Neuron (in vitro differentiated cells): ENCODE data around the gene CAMTA1.
A peak's percentile ranks its signal among the peaks of the same experiment; 100 is the strongest.

Experiments used
- H2AFZ ChIP-seq: one replicate; pipeline ENCODE4 v1.6.1; 2013; ENCODE audit warnings: low read depth, mild to moderate bottlenecking, inconsistent platforms, low read length, moderate library complexity
- H3K27me3 ChIP-seq: one replicate; pipeline ENCODE4 v1.6.1; 2013; ENCODE audit warnings: low read length; ENCODE audit not compliant: insufficient read depth
- H3K36me3 ChIP-seq: one replicate; pipeline ENCODE4 v1.6.1; 2013; ENCODE audit warnings: low read length; ENCODE audit not compliant: insufficient read depth
- H3K4me1 ChIP-seq: one replicate; pipeline ENCODE4 v1.6.1; 2013; ENCODE audit warnings: low read length; ENCODE audit not compliant: insufficient read depth
- H3K4me3 ChIP-seq: 2 replicates; pipeline ENCODE4 v1.5.1; 2013; ENCODE audit warnings: mild to moderate bottlenecking, low read length, moderate library complexity
- H3K9me3 ChIP-seq: one replicate; pipeline ENCODE4 v1.6.1; 2013; ENCODE audit warnings: low read length

CAMTA1 gene

GRCh38 chr1:6761196-6761737 is 24.0 kb upstream of the CAMTA1 start:
- Histone ChIP-seq H3K36me3 (no peaks in the 10 kb centered on the region), H3K9me3 (no peaks in the 10 kb centered on the region), H3K4me1 (no peaks in the 10 kb centered on the region), H3K27me3 (peaks cover 3% of the 10 kb centered on the region), H2AFZ (no peak overlapping the region), H3K4me3 (no peak overlapping the region)

- Histone ChIP-seq H3K9me3 (no peaks in the 10 kb centered on the region), H2AFZ (no peak overlapping the region), H3K27me3 (peaks cover 3% of the 10 kb centered on the region), H3K4me1 (no peaks in the 10 kb centered on the region), H3K4me3 (no peak overlapping the region), H3K36me3 (no peaks in the 10 kb centered on the region)
Observed at GRCh38 chr1:6762060-6762459, 23.2 kb upstream of the CAMTA1 start.

DNA sequence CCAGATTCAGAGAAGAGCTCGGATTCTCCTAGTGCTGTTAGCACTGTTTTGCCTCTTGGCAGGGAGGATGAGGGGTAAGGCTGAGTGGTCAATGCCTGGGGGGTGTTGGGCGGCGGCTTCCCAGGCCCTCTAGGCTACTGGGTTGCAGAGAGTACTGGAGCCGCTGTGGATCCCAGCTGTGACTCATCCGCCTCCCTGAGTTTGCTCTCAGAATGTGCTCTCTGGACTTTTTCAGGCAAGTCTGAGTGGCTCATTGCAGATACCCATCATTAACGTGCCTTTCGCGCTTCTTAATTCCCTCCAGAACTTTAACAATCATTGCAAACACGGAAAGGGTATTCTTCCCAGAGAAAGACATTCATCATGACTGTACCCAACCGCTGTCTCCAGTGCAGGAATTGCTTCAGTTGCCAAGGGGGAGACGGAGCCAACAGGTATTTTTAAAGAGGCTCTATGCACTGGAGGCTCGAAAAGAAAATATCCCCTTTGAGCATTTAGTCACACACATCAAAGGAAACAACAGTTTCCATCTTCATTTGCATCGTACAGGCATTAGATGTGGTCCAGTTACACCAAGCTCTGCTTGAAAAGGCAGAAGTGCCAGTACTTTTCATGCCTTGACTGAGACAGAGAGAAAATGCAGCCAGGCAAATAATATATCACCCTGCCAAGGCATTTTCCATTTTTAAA is 14.4 kb upstream of the CAMTA1 start:
- Histone ChIP-seq H3K4me3 (no peak overlapping the region), H3K4me1 (peaks cover 26% of the 10 kb centered on the region), H3K36me3 (no peaks in the 10 kb centered on the region), H3K9me3 (no peaks in the 10 kb centered on the region), H3K27me3 (peaks cover 4% of the 10 kb centered on the region), H2AFZ (no peak overlapping the region)

GRCh38 chr1:6771441-6771769 is 13.8 kb upstream of the CAMTA1 start:
- Histone ChIP-seq H3K36me3 (no peaks in the 10 kb centered on the region), H3K4me1 (peaks cover 26% of the 10 kb centered on the region), H2AFZ (no peak overlapping the region), H3K9me3 (peaks cover 4% of the 10 kb centered on the region), H3K27me3 (peaks cover 4% of the 10 kb centered on the region), H3K4me3 (no peak overlapping the region)

DNA sequence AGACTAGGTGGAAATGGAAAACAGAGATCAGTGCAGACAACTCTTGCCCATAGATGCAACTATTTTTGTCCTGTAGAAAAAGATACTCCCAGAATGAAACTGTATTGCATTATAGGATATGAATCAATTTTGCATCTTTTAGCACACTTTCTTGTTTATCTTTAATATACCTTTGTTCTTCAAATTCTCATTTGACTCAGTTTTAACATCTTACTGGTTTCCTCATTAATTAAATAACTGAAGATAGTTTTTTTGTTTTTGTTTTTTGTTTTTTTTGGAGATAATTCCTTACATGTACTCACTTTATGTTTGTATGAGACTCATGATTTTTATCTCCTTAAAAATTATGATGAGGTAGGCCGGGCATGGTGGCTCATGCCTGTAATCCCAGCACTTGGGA is 10.9 kb upstream of the CAMTA1 start:
- H2AFZ ChIP-seq: no peak overlapping the region
- no peaks in the 10 kb centered on the region for H3K27me3 ChIP-seq
- peaks cover 5% of the 10 kb centered on the region for H3K9me3 ChIP-seq
- no peak overlapping the region for H3K4me3 ChIP-seq
- H3K36me3 ChIP-seq: no peaks in the 10 kb centered on the region
- peaks cover 26% of the 10 kb centered on the region for H3K4me1 ChIP-seq

DNA sequence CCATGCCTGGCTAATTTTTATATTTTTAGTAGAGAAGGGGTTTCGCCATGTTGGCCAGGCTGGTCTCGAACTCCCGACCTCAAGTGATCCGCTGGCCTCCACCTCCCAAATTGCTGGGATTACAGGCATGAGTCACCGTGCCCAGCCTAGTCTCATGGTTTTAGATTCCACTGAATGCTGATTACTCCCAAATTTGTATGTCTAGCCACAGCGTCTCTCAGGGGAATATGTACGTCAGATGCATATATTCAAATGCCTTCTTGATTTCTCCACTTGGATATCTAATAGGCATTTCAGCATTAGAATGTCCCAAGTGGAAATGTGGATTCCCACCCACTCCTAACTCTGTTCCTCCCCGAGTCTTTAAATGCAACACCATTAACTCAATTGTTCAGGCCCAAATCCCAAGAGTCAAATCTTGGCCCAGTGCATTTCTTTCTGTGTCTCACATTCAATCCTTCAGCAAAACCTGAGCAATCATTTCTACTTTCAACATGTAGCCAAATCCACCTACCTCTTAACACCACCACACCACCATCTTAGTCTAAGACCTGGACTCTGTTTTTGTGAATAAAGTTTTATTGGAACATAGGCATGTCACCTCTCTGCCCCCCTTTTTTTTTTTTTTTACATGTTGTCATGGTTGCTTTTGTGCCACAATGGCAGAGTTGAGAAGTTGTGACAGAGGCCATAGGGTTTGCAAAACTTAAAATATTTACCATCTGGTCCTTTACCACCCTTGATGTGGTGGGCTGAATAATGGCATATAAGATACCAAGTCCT is 9.8 kb upstream of the CAMTA1 start:
- Histone ChIP-seq H3K4me3 (no peak overlapping the region), H3K27me3 (no peaks in the 10 kb centered on the region), H3K9me3 (peaks cover 5% of the 10 kb centered on the region), H2AFZ (no peak overlapping the region), H3K36me3 (no peaks in the 10 kb centered on the region), H3K4me1 (peaks cover 26% of the 10 kb centered on the region)

- no peak overlapping the region for H3K4me3 ChIP-seq
- no peaks in the 10 kb centered on the region for H3K36me3 ChIP-seq
- H2AFZ ChIP-seq: no peak overlapping the region
- peaks cover 5% of the 10 kb centered on the region for H3K9me3 ChIP-seq
- H3K4me1 ChIP-seq: peaks cover 19% of the 10 kb centered on the region
- H3K27me3 ChIP-seq: no peaks in the 10 kb centered on the region
Observed at GRCh38 chr1:6776389-6776788, 8.9 kb upstream of the CAMTA1 start.

- H3K4me1 ChIP-seq: peaks cover 14% of the 10 kb centered on the region
- peaks cover 5% of the 10 kb centered on the region for H3K9me3 ChIP-seq
- H3K27me3 ChIP-seq: no peaks in the 10 kb centered on the region
- H3K36me3 ChIP-seq: no peaks in the 10 kb centered on the region
- H3K4me3 ChIP-seq: no peak overlapping the region
- H2AFZ ChIP-seq: no peak overlapping the region
Observed at GRCh38 chr1:6776895-6777294, 8.4 kb upstream of the CAMTA1 start.

- H3K4me3 ChIP-seq: no peak overlapping the region
- peaks cover 5% of the 10 kb centered on the region for H3K4me1 ChIP-seq
- H2AFZ ChIP-seq: no peak overlapping the region
- no peaks in the 10 kb centered on the region for H3K27me3 ChIP-seq
- peaks cover 5% of the 10 kb centered on the region for H3K9me3 ChIP-seq
- no peaks in the 10 kb centered on the region for H3K36me3 ChIP-seq
Observed at GRCh38 chr1:6777813-6778212, 7.4 kb upstream of the CAMTA1 start.

DNA sequence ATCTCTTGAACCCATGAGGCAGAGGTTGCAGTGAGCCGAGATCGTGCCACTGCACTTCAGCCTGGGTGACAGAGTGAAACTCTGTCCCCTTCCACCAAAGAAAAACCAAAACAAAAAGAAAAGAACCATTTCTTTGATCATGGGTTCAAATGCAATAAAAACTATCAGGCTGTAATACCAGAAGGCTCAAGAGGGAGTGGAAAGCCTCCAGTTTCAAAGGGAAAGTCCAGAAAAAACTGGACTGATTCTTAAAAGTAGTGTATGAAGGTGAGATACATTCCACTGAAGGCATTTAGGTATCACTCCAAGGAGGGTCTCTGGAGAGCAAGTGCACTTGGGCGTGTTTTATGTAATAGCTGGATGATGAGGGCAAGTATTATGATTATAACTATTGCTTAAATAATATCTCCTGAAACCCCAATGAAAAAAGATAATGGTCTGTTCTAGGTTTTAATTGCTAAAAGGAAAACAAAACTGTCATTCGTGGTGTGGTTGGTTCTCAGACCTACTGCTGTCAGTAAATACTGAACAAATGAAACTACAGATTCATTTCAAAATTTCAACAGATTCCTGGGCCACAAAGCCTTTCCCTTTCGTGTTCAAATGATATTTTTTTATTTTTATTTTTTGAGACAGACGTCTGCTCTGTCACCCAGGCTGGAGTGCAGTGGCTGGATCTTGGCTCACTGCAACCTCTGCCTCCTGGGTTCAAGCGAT is 6.0 kb upstream of the CAMTA1 start:
- H3K4me3 ChIP-seq: no peak overlapping the region
- H2AFZ ChIP-seq: no peak overlapping the region
- peaks cover 9% of the 10 kb centered on the region for H3K4me1 ChIP-seq
- H3K36me3 ChIP-seq: no peaks in the 10 kb centered on the region
- no peaks in the 10 kb centered on the region for H3K27me3 ChIP-seq
- H3K9me3 ChIP-seq: peaks cover 5% of the 10 kb centered on the region

DNA sequence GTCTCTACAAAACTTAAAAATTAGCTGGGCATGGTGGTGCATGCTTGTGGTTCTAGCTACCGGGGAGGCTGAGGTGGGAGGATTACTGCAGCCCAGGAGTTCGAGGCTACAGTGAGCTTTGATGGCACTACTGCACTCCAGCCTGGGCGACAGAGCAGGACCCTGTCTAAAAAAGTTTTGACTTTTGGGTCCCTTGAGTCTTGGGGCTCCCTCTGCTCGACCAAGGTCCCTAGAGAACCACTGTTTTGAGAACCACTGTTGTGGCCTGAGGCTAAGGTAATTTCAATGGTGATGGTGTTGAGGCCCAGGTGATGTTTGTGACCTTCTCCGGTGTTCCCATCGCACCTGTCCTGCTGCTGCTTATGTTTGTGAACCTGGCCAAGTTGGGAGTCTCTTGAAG is 3.1 kb upstream of the CAMTA1 start:
- H3K4me3 ChIP-seq: no peak overlapping the region
- H3K36me3 ChIP-seq: no peaks in the 10 kb centered on the region

DNA sequence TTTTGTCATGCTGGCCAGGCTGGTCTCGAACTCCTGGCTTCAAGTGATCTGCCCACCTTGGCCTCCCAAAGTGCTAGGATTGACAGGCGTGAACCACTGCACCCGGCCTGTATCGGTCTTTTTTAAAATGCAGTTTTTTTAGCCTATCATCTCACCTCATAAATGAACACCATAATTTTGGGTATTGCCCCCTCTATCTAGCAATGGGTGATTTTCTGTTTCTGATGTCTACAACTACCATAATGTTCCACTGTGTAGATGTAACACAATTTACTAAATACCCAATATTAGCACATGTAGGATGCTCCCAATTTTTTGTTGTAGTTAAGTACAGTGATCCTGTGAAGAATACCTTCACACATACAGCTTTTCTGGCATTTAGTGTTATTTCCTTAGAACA is 2.0 kb upstream of the CAMTA1 start:
- H3K9me3 ChIP-seq: peaks cover 2% of the 10 kb centered on the region
- H3K4me3 ChIP-seq: peak overlapping the region; percentile 80
- H3K4me1 ChIP-seq: peaks cover 20% of the 10 kb centered on the region
- no peaks in the 10 kb centered on the region for H3K36me3 ChIP-seq
- H3K27me3 ChIP-seq: no peaks in the 10 kb centered on the region
- H2AFZ ChIP-seq: no peak overlapping the region

More for the DNA sequence above, 3.1 kb upstream of the CAMTA1 start:
- Histone ChIP-seq H3K9me3 (peaks cover 2% of the 10 kb centered on the region), H2AFZ (no peak overlapping the region), H3K4me1 (peaks cover 19% of the 10 kb centered on the region), H3K27me3 (no peaks in the 10 kb centered on the region)

DNA sequence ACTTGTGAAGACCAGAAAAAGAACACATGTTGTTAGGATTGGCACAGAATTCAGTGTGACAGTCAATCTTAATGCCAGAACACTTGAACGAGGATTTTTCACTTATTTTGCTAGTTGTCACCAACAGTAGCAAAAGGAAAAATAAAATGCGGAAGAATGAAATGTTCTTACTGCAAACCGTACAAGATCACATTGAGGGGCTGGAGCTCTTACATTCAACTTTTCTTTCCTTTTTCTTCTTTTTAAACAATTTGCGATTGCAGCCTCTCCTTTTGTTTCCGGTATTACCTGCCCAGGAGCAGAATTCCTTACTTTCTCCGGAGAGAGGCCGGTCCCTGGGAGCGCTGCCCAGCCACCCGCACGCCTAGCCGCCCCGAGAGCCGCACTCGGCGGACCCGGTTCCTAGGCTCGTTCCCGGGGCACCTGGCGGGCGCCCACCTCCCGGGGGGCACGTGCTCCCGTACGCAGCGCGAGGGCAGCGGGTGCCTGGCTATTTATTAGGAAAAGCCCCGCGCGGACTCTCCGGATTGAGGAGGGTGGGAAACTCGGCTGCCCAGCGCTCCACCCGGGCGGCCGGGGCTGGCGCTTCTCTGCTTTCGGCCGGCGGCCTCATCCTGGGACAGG is 1.2 kb upstream of the CAMTA1 start:
- Histone ChIP-seq H3K36me3 (no peaks in the 10 kb centered on the region), H3K4me3 (peak overlapping the region; percentile 80), H2AFZ (peak overlapping the region; percentile 70), H3K4me1 (peaks cover 20% of the 10 kb centered on the region), H3K27me3 (no peaks in the 10 kb centered on the region), H3K9me3 (peaks cover 2% of the 10 kb centered on the region)
